HG02884 (cell line): Measurements from ENCODE around the gene P3H4.

Experiments used
- ATAC-seq: cut with Tn5 transposase; IDR thresholded peaks from one replicate; pipeline ENCODE4 v1.9.1; 2021; ENCODE audit warnings: mild to moderate bottlenecking, moderate library complexity; ENCODE audit not compliant: unreplicated experiment

Gene P3H4

DNA sequence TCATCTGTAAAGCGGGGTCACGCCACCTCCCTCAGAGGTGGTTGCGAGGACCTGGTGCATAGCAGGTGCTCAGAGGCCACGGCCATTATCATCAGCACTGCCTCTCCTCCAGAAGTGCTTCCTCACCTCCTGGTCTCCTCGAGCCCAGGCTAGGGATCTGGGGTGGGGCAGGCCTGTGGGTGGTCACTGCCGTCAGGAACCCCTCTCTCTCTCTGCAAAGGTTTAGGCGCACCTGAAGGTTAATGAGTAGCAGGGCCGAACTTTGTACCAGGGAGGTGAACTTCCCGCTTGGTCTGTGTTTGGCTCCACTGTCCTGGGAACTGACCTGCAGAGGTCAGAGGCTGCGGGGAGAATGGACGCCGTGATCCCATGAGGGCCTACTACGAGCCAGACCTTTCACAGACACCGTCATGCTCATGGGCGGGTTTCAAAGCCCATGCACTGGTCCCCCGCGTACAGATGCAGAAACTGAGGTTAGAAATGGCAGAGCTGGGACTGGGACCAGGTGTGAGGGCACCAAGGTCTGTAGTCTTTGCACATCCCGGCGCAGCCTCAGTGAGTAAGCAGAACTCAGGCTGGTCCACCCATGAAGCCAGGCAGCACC is 39.1 kb downstream of the P3H4 start:
- ATAC-seq, result no peak

- no peak for ATAC-seq
These were observed 39.5 kb downstream of the P3H4 start for GRCh38 chr17:41772218-41772585.

DNA sequence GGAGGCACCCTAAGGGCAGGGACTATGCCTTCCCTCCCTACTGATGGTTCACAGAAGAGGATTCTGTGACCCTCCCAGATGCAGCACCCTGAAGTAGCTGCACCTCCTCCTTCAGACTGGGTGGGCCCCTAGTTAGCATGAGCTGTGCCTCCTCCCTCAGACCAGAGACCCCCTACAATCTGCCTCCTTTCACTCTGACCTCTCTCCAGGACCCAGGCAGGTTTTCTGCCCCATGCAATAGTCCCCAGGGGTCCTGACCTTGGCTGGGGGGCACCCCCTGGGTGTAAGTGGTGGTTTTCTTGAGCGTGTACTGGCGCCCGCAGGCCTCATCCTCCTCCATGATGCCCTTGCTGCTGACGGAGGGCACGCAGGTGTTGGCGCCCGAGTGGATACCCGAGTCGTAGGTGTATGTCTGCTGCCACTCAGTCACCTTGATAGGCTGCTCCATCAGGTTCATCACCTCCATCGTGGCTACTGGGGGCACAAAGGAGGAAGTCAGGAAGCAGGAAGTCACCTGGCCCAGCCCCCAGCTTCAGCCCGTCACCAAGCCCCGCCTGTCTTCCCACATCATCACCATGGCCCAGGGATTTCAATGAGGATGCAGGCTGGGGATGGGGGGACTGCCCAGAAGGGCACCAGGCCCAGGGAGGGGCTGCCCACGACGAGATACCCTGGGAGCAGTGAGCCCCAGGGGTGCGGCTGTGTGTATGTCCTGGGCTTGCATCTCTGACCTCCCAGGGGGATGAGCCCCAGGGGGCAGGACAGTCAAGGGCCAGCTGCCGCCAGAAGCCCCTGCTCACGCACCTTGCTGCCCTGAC is 40.2 kb downstream of the P3H4 start:
- ATAC-seq, result no peak

- ATAC-seq, result no peak
These were observed 41.8 kb downstream of the P3H4 start for GRCh38 chr17:41769985-41770384.

DNA sequence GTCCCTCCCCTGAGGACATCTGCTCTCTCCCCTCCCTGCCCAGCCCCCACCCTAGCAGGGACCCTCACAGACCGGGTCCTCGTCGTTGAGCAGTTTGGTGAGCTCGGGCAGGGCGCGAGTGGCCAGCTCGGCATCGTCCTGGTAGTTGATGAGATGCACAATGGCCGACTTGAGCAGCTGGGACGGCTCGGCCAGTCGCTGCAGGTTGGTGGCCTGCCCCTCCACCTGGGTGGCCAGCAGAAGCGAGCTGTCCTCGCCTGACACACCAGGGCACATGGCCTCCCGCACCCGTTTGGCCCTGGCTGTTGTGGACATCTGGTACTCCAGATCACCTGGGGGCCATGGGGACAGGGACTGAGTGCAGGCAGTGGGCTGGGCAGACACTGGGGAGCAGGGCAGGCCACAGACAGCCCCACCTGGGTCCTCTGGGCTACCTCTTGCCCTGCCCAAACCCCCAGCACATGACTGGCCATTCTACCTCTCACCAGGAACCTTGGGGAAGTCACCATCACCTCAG is 42.3 kb downstream of the P3H4 start:
- ATAC-seq, result no peak

DNA sequence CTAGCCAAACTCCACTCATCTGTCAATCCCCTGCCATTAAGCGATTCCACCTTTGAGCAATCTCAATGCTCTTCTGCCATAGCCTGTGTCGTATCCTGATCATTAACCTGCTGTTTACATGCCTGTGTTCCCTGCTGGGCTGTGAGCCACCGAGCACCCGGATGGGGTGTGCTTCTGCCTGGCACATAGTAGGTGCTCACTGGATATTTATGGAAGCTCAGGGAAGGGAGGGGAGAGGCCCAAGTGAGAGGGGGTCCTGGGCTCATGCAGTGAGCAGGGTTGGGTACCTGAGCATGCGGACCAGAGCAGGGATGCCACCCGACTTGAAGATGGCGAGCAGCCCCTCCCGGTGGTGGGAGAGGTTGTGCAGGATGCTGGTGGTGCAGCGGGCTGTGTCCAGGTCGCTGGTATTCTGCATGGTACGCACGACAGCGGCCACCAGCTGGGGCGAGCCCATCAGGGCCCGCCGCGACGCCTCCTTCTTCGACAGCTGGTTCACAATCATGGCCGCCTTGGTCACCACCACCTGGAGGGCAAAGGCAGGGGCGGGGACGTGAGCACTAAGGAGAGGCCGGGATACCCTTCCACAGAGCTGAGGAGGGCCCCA is 43.0 kb downstream of the P3H4 start:
- no peak for ATAC-seq

DNA sequence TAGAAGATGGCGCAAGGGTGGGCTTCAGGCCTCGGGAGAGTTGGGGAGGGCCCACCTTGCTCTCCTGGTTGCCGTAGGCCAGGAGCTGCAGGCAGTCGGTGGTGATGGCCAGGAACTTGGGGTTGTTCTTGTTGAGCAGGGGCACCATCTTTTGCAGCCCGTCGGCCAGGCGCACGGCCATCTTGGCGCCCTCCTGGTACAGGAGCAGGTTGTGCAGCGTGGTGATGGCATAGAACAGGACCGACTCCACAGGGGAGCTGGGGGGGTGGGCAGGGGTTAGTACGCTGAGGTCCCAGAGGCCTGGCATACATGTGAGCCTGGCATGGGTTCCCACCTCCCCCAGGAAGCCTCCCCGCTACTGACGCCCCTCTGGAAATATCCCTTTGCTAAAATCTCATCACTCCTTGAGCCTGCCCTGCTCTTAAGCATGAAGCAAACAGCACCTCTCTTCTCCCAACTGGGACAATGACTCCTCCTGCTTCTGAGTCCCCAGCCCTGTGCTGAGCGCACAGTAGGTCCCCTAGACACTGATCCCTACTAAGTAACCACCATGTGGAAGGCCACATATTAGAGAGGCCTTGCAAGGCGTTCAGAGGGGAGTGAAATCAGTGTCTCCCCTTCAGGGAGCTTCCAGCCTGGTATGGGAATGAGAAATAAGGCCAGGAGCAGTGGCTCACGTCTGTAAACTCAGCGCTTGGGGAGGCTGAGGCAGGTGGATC is 44.3 kb downstream of the P3H4 start:
- no peak for ATAC-seq

DNA sequence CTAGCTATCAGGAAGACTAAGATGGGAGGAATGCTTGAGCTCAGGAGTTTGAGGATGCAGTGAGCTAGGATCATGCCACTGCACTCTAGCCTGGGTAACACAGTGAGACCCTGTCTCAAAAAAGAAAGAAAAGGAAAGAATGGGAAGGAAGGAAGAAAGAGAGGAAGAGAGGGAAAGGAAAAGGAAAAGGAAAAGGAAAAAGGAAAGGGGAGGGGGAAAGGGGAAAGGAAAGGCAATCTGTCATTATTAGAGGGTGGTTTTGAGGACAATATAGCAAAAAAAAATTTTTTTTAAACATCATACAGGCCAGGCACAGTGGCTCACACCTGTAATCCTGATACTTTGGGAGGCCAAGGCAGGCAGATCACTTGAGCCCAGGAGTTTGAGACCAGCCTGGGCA is 45.6 kb downstream of the P3H4 start:
- no peak for ATAC-seq

DNA sequence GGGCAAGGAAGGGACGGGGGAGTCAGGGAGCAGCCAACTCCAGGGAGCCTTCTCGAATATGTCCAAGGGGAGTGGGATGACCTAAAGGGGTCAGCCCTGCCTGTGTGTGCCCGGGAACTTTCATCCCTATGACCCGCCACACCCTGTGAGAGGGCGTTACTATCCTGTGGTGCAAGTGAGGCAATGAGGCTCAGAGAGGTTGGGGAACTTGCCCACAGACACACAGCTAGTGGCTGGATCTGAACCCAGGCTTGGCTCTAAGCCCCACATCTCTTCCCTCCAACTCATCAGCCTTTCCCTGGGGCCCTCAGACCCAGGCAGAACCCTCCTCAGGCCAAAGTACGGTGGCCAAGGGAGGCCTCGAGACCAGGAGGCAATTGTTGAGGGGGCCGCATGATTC is 48.4 kb downstream of the P3H4 start:
- ATAC-seq, result no peak

DNA sequence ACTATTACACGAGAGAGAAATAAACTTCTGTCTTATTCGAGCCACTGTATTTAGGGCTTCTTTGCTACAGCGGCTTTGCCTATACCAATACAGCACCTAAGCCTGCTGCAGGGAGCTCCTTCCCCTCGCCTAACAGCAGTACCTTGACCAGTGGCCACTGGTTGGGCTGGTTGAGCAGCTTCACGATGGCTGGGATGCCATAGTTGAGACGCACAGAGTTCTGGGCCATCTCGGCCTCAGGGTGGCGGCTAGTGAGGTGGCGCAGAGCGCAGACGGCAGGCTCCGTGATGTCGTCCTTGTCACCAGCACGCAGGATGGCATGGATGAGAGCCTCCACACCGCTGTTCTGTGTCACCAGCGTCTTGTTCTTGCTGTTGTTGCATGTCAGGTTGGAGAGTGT is 48.9 kb downstream of the P3H4 start:
- no peak for ATAC-seq

GRCh38 chr17:41762391-41762790 is 49.4 kb downstream of the P3H4 start:
- ATAC-seq, result no peak

- no peak for ATAC-seq
These were observed 50.9 kb downstream of the P3H4 start for GRCh38 chr17:41760878-41761277.

- no peak for ATAC-seq
These were observed 53.1 kb downstream of the P3H4 start for GRCh38 chr17:41758601-41759000.

DNA sequence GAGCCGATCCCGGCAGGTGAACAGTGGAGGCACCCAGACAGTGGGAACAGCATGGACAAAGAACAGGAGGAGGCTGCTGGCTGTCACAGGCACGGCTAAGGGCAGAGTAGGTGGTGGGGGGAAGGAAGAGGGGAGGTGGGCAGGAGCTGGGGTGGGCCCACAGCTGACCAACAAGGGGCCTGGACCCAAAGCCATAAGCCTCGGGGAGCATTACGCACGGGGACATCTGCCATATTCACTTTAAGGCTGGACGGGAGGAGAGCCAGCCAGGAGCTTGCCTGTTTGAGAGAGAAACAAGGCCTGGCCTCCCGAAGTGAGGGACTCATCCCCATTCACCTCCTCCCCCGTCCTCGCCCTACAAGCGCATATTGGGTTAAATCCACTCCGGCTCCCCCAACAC is 57.7 kb downstream of the P3H4 start:
- ATAC-seq, result no peak
